Fibroblast of gingiva (primary cell): ENCODE results near the gene PWP2.
"Not testable (repeated sequence)": the region's sequence is repeated elsewhere in the genome, so short reads cannot be mapped to it uniquely, and the experiment has no call there.

ENCODE experiments used
- DNase-seq: peaks from one replicate; pipeline ENCODE4 v3.0.0-alpha.2; 2011; ENCODE audit warnings: low read depth

PWP2 gene

GRCh38 chr21:44083631-44084291, 23.4 kb upstream of the PWP2 start:
- DNase-seq: no peak

GRCh38 chr21:44084496-44085241, 22.5 kb upstream of the PWP2 start:
- DNase-seq: no peak

DNA sequence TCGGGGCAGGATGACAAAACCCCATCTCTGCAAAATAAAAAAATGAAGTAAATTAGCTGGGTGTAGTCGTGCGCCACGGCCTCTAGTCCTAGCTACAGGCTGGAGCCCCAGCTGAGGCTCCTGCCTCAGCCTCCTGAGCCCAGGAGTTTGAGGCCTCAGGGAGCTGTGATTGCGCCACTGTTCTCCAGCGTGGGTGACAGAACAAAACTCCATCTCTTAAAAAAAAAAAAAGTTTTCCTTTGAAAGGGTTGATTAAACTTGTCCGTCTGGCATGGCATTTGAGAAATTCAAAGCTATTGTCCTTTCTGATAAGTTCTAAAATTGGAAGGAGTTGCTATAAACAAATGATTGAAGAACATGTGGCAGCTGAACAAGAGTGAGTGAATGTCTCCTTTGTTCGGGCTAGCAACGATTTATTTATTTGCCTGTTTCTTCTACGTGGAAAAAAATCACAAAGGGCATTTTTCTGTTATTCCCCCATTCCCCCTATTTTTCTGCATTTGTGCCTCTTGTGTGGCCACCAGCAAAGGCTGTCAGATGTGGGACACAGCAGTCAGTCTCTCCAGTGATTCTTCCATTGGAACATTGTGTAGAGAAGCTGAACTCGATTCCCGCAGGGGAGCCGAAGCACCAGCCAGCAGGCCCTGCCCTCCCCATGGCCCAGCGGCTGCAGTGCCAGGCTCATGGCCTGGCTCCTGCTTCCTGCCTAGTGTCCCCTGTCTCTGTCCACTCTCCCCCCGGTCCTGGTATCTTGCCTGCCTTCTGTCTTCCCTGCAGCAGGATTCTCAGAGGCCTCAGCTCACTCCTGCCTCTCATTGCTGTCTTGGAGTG, 21.5 kb upstream of the PWP2 start:
- no peak for DNase-seq

DNA sequence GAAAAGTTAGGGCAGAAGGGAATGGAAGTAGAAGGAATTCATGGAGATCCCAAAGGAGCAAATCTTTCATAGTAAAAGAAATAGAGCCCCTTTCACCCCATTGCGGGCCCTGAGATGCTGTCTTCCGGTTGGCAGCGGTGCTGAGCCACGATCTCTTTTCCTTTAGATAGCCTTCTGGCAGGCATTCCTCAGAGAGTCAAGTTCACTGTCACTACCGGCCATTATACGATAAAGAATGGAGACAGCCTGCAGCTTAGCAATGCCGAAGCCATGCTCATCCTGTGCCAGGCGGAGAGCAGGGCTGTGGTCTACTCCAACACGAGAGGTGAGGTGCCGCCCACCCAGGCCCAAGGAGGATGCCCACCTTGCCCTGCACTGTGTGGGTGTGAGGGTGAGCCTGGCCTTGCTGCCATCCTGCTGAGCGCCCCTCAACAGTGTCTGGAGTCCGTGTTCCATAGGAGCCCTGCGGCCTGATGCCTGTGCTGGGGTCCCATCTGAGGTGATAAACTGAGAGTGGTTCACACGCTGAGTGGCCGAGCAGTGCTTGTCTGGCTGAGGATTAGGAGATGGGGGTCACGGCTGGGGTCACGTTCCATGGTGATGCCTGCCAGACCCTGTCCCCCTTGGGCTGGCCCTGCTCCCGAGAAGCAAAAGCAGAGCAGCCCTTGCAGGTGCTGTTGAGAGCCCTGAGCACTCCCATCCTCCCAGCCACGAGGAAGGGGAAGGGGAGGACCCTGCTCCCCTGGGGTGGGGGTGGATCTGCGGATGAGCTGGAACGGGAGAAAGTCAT, 20.4 kb upstream of the PWP2 start:
- no peak for DNase-seq

- no peak for DNase-seq
Observed at GRCh38 chr21:44087426-44088400, 19.5 kb upstream of the PWP2 start.

GRCh38 chr21:44088401-44088780, 18.8 kb upstream of the PWP2 start:
- no peak for DNase-seq

- DNase-seq: no peak
Observed at GRCh38 chr21:44089001-44089911, 17.9 kb upstream of the PWP2 start.

GRCh38 chr21:44090325-44090724, 16.9 kb upstream of the PWP2 start:
- no peak for DNase-seq

- DNase-seq: no peak
Observed at GRCh38 chr21:44092211-44092610, 15.0 kb upstream of the PWP2 start.

- no peak for DNase-seq
Observed at GRCh38 chr21:44093761-44094160, 13.4 kb upstream of the PWP2 start.

DNA sequence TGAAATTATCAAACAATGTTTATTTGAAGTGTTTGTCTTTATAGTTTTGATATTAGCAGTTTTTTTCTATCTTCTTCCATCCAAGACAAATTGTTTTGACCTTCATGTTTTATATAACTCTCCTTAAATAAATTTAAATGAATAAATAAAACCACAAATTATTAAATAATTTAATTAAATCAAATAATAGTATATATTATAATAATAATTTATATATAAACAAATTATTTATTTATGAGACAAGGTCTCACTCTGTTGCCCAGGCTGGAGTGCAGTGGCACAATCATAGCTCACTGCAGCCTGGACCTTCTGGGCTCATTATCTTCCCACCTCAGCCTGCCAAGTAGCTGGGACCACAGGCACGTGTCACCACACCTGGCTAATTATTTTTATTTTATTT, 12.4 kb upstream of the PWP2 start:
- DNase-seq: no peak

DNA sequence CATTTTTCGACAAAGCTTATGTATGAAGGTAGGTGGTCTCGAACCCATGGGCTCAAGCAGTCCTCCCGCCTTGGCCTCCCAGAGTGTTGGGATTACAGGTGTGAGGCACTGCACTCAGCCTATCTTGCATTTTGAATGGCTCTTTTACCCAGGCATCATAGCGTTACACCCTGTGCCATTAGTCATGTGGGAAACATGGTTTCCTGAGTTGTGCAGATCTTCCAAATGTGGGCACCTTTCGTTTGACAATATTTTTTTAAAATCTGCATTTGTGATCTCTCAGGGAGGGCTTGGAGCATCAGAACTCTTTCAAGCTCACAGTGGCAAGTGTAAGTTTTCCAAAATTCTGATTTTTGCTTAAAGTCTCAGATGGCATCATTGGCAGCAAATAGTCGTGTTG, 8.7 kb upstream of the PWP2 start:
- DNase-seq: not testable (repeated sequence)

GRCh38 chr21:44098964-44099363, 8.2 kb upstream of the PWP2 start:
- not testable (repeated sequence) for DNase-seq

GRCh38 chr21:44107589-44107988, 390 bp downstream of the PWP2 start:
- not testable (repeated sequence) for DNase-seq

DNA sequence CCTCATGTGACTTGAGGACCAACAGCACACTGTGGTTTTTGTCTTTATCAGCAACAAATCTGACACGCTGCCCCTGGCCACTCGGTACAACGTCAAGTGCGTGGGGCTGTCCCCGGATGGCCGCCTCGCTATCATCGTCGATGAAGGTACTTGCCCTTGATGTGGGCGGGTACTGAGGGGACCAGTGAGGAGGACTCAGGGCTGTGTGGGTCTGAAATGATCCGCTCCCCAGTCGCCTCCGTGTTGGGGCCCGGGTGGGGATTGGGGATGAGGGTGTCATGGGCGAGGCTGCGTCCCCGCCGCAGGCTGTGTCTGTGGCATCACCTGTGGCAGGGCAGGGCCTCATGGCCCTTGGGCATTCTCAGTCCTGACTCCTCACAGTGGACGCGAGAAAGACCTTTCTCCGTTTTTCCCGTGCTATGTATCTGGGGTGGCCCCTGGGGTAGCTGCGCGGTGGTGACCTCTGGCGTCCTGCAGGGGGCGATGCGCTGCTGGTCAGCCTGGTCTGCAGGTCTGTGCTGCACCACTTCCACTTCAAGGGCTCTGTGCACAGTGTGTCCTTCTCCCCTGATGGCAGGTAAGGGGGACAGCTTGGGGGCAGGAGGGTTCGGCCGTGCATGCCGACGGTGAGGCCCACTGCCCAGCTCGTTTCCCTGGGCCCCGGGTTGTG, 6.6 kb downstream of the PWP2 start:
- DNase-seq: not testable (repeated sequence)

GRCh38 chr21:44122131-44122530, 14.9 kb downstream of the PWP2 start:
- not testable (repeated sequence) for DNase-seq

DNA sequence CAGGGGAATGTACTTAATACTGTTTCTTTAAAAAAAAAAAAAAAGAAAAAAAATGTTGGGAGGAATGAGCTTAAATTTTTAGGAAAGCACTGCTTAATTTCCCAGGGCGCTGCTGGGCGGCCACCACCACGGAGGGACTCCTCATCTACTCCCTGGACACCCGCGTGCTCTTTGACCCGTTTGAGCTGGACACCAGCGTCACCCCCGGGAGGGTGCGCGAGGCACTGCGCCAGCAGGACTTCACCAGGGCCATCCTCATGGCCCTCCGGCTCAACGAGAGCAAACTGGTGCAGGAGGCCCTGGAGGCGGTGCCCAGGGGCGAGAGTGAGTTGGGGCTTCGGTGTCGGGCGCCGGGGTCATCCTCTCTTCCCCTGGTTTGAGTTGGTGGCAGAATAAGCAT, 20.6 kb downstream of the PWP2 start:
- DNase-seq: not testable (repeated sequence)

DNA sequence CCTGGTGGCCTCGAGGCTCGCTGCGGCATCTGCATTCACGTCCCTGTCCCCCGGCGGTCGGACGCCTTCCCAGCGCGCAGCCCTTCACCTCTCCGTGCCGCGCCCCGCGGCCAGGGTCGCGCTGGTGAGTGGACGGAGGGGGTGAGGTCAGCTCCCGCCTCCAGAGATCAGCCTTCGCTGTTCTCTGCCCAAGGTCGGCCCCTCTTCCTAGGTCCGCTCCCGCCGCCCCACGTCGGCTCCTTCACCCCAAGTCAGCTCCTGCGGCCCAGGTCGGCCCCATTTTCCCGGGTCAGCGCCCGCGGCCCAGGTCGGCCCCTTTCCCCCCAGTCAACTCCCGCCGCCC, 26.5 kb downstream of the PWP2 start:
- DNase-seq: not testable (repeated sequence)

DNA sequence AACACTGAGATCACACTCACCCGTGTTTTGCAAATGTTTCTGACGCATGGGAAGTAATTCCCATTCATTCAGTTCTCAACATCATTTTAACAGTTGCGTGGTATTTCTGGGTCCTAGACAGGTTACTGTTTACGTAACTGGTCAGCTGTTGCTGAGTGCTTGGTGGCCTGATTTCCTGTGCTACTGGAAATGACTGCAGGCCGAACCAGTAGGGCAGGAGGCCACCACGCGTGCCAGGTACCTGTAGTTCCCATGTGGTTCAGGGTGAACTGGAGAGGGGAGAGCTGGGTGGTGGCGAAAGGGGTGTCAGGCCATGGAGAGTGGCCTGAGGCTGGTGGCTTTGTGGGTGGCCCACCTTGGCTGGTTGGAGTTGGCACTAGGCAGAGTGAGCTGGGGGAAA, 27.5 kb downstream of the PWP2 start:
- not testable (repeated sequence) for DNase-seq
